GOT3 (cell line): Measurements from ENCODE around the gene NINJ2.
A peak's percentile ranks its signal among the peaks of the same experiment; 100 is the strongest.

Source experiments
- DNase-seq: peaks from one replicate; lab custom pipeline; 2025; ENCODE audit warnings: mixed read lengths; lab: John Stamatoyannopoulos, UW

The NINJ2 gene

DNA sequence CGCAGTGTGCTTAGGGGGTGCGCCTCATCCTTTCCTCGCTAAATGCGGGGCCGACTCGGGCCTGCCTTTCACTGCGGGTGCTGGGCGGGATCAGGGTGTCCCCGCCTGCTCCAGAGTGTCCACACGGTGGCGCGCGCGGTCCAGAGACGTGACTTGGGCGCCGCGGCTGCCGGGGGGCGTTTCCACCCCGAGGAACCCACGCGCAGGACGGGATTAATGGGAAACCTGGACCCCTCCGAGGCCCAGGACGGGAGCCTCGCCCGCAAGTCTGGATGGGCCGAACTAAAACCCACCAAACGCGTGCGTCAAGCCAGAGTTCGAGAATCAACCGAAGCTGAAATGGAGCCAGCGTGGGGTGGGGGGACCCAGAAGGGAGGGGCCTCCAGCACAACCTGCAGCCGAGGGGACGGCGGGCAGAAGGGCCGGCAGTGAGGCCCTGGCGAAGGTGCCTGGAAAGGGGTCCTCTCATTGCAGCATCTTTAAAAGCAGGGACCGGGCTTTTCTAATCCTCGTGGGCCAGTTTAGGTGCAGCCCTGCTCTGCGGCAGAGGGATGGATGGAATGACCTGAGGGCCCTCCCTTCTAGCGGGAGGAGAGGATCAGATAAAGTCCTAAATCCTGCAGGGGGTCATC lies 93.3 kb downstream of the NINJ2 start:
- peak; percentile 66 for DNase-seq

DNA sequence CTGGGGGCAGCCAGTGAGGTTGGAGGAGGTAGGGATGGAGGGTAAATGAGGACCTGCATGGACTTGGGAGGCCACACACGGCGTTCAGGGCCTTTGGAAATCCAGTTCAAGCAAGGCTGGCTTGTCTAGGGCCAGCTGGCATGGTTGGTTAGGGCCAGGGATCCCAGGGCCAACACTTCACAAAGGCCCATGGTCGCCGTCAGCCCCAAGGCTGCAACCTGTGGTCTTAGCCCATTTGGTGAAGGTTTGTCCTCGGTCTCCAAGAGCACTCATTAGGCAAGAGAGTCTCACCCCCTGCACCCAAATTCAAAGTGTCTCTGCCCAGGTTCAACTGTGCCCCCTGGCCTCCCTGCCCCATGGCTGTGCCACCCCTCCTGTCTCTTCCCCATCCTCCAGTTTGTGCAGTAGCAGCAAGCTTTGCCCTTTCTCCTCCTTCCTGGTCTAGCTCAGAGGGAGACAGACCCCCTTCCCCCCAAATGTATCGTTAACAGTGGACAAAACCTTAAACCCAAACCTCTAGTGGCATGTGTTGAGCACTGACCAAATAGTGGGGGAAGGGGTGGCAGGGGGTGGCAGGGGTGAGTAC lies 94.1 kb downstream of the NINJ2 start:
- DNase-seq = no peak

DNA sequence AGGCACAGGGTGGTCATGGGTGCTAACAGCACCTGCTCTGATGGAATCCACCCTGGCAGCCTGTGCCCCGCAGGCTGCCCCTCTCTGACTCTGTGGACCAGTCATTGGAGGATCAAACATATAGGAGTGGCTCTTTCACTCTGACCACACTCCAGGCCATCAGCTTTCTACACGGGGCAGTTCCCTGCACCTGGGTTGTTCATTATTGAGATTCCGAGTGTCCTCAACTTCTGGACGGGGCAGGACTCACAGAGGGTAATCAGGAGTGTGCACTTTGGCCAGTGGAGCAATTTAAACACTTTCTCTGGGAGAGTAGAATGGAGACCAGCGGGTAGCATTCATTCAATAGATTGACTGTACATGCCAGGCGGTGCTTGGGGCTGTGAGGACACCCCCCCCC lies 94.8 kb downstream of the NINJ2 start:
- no peak for DNase-seq

DNA sequence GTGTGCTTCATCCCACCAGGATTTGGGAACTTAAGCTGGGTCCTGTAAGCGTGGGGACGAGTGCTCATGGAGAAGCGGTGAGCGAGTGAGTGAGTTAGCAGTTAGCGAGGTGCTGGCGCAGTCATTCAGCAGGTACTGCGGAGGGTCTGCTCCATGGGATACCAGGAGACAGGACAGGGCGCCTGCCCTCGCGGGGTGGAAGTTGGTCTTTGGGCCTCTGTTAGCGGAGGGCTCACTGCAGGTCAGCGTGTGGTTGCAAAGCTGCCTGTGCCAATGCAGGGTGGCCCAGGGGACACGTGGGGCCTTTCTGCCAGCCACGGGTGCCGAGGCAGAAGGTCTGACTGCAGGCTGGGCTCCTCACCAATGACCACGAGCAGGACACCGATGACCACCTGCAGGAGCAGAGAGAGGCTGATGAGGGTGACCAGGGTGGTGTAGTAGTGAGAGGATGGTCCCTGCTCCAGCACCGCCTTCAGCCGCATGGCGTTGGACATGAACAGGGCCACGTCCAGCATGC lies 97.6 kb downstream of the NINJ2 start:
- no peak for DNase-seq

DNA sequence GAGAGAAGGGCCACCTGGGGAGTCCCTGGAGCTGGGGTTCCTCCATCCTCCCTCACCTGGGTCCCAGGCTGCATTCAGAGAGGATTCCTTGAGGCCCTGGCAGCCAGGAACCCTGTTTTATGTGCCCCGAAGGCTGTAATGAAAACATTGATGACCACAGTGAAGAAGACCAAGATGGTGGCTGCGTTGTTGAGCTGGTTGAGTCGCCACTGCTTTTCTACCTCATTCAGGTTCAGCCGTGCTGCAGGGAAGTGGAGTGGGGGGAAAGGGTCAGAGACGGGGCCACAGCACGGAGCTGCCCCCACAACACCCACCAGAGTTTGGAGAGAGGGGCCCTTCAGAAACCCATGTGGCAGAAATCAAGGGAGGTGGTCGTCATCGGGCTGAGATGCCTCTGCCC lies 98.1 kb downstream of the NINJ2 start:
- no peak for DNase-seq

DNA sequence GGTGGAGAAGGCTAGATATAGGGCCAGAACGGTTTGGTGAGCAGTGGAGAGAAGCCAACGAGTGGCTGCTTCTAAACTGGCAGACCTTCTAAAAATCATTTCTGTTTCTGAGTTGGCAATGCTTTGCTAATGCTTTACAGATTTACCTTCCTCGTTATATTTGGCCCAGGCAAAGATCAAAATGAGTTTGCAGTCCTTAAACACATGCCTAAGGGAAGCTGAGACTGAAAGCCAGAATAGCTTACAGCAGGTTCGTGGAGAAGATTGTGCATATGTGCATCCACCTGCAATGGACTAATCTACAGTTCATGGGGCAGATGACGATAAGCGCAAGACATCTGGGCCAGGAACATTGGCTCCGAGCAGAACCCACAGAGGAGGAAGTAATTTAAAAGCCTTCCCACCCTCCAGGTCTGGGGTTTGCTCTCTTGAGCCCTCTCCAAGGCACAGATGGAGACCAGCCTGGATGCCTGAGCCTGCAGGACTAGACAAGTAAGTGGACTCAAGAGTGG lies 99.4 kb downstream of the NINJ2 start:
- DNase-seq = no peak

DNA sequence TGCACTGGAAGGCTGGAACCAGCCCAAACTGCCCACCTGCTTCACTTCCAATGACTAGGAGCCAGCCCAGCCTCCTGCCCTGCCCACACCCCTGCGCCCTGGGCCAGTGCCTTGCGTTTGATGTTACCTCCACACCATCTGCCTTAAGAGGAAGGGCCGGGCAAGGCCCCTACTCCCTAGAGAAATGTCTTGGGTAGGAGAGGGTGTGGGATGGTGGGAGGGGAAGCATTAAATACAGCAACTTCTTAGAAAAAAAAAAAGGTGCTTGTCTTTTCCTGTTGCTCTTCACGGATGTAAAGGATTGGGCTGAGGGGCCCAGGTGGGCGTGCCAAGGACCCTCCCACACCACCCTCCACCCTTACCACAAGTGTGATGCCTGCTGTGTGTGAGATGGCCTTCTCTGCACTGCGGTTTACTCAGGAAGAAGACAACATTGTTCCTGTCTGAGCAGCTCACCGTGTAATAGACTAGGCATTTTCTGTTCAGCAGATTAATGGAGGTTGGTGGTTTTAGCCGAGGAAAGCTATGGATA lies 99.9 kb downstream of the NINJ2 start:
- no peak for DNase-seq

DNA sequence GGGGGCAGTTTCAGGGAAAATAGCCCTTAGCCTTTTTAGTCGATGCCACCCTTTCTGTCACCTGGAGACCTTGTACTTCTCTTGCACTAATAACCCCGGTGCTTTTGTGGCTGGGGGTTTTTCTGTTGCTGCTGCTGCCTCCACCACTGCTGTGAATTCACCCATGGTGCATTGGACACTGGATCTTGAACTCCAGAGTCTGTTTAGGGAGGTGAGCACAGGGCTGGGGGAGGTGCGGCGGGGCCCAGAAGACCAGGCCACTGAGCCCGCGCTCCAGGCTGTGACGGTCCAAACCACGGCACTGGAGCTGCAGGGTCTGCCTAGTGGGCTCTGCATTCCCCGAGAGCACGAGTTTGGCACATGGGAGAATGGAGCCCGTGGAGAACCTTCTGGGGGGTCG lies 100.6 kb downstream of the NINJ2 start:
- DNase-seq = no peak

DNA sequence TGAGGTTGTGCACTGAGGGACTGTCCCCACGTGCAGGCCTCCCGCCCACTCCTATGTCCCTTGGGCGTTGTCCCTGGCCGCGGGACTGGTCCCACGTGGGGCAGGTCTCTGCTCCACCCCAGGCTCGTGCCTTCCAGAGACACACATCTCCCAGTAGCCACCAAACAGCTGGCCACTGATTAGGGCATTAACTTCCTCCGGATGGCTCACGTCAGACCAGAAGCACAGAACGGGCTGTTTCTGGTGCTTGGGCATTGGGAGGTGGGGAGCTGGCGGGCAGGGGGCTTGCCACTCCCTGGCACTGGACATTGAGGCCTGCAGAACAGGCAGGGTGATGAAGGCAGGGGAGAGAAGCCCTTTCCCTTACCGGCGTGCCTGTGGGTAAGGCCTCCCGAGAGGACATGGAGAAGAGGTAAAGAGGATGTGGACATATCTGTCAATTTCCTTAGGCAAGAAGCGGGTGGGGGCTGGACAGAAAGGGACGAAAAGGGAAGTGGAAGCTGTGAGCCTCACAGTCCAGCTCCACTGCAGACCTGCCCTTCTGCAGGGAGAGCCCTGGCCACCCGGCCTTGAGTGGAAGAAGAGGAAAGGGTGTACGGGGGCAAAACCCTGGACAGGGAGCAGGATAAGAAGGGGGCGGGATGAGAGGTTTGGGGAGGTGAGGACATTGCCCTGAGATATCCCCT lies 101.2 kb downstream of the NINJ2 start:
- DNase-seq = no peak

DNA sequence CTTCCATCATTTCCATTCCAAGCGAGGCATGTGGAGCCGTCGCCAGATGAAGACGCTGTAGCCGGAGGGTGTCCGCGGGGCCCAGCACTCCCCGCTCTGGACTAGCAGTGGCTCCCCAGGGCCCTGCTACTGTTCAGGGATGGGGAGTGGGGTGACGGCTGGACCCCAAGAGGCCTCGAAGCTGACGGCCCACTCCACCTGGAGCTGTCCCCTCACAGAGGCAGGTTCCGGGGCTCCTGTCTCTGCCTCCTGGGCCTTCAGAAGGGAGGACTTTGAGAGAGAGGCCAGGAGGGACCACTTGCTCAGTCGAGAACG lies 101.9 kb downstream of the NINJ2 start:
- DNase-seq = no peak

DNA sequence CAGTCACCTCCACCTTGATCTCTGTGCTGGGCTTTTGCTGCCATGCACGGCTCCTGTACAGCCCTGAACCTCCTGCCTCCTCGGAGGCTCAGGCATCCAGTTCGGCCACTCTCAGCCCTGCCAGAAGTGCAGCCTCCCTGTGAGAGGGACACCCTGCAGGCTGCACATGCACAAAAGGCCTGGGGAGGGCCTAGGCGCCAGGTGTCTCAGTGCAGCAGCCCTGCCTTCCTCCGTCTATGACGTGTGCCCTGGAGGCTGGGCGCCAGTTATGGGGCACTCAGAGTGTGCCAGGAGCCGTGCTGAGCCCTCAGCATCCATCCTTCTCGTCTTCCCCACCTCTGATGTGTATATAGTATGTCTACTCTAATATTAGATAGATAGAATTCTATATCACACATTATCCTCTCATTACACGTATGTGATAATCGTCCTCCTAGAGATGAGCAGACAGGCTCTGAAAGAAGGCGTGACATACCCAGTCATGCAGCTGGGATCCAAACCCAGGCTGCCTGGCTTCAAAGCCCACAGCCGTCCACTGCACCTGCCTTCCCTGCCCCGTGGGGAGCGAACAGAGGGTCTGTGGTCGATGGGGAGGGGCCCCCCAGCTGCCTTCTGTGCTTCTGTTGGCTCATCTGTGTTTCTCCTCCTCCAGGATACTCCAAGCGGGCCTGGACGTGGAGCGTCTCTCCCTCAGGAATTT lies 102.4 kb downstream of the NINJ2 start:
- DNase-seq = no peak

DNA sequence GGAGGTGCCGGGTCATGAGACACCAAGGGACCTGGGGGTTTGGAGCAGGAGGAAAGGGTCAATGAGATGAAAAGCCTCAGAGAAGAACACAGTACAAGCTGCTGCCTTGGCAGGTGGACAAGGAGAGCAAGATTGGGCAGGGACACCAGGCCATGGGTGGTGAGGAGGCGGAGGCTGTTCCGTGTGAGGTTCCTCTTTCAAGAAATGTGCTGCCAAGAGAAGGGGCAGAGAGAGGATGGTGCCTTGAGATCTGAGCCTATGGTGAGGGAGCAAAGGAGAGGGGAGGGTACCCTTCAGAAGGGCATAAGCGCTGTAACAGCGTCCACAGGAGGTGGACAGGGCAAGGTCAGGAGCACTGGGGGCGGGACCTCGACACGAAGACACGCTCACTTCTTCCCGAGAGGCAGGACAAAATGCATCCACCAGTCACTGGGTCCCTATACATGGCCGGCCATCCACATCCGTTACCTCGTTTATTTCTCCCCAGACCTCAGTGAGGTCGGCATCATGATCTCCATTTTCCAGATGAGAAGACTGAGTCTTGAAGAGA lies 103.3 kb downstream of the NINJ2 start:
- no peak for DNase-seq

DNA sequence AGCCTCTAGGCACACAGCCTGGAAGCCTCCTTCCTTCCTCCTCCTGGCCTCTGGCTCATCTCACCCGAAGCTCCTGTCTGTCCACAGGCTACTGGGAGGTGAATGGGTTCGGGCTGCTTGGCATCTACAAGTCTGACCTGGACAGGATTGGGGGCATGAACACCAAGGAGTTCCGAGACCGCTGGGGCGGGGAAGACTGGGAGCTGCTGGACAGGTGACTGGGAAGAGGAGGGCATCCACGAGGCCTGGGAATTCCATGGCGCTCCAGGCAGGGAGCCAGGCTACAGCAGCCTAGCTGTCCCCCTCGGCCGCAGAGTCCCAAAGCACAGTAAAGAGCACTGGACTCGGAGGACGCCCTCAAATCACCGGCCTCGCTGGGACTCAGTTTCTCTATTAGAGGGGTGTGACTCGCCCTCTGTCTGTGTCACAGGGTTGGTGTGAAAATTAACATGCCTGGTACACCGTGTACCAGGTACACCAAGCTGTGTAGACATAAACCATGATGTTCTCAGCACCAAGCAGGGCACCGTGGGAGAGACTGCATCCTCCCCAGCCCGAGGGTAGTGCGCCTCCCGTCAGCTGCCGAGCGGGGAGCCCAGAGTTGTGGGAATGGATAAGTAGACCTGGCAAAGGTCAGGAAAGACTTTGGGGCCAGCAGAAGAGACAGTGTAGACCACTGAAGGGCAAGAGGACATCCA lies 103.9 kb downstream of the NINJ2 start:
- no peak for DNase-seq

DNA sequence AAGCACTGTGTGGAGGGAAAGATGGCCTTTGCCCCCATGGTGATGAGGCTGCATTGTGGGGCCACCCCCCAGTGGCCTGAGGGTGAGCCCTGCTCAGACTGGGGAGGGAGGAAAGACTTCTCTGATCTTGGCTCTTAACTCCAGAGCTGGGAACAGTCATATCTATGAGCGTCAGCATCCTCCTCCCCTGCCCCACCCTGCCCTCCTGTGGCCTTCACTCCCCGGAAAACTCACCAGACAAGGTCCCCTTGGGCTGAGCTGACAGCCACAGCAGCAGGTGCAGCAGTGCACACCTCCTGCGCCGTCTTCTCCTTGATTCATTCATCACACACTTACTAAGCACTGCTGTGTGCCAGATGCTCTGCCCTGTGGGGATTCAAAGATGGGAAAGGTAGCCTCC lies 104.7 kb downstream of the NINJ2 start:
- no peak for DNase-seq

DNA sequence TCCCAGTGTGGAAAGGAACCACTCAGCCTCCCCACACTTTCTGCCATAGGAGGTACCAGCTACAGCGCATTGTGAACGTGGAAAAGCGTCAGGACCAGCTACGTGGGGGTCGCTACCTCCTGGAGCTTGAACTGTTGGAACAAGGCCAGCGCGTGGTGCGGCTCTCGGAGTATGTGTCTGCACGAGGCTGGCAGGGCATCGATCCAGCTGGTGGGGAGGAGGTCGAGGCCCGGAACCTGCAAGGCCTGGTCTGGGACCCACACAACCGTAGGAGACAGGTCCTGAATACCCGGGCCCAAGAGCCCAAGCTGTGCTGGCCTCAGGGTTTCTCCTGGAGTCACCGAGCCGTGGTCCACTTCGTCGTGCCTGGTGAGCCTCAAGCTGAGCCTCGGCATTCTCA lies 106.7 kb downstream of the NINJ2 start:
- no peak for DNase-seq

DNA sequence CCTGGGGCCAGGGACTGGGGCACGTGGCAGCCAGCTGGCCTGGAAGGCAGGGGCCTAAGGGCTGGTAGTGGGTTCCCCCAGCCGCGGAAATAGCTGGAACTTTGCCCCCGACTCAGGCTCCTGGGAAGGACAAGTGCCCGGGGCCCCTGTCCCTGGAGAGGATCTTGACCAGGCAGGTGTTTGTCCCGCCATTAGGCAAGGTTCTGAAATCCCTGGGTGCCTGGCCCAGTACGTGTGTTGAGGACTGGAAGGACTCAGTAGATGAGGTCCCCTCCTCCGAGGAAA lies 109.3 kb downstream of the NINJ2 start:
- no peak for DNase-seq

DNA sequence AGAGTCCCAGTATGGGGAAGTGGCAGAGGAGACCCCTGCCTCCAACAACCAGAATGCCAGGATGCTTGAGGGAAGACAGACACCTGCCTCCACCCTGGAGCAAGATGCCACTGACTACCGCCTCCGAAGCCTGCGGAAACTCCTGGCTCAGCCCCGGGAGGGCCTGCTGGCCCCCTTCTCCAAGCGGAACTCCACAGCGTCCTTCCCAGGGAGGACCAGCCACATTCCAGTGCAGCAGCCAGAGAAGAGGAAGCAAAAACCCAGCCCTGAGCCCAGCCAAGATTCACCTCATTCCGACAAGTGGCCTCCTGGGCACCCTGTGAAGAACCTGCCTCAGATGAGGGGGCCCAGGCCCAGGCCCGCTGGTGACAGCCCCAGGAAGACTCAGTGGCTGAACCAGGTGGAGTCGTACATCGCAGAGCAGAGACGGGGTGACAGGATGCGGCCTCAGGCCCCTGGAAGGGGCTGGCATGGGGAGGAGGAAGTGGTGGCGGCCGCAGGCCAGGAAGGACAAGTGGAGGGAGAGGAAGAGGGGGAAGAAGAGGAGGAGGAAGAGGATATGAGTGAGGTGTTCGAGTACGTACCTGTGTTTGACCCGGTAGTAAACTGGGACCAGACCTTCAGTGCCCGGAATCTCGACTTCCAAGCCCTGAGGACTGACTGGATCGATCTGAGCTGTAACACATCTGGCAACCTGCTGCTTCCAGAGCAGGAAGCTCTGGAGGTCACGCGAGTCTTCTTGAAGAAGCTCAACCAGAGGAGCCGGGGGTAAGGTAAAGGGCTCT lies 109.8 kb downstream of the NINJ2 start:
- no peak for DNase-seq

DNA sequence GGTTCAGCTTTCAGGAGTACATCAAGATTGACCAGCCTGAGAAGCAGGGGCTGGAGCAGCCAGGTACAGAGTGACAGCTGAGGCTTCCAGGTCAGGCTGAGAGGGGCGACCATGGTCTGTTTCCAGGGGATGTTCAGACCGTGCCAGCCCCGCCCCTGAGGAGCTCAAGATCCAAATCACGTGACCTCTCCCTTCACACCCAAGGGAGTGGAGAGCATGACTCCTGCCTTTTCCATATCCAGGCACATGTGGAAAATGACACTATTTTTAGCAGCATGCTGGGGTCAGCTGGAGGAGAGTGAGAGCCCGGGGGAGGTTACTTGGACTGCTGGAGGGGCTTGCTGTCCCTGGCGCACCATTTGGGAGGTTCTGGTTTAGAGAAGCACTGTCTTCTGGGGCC lies 110.8 kb downstream of the NINJ2 start:
- no peak for DNase-seq

DNA sequence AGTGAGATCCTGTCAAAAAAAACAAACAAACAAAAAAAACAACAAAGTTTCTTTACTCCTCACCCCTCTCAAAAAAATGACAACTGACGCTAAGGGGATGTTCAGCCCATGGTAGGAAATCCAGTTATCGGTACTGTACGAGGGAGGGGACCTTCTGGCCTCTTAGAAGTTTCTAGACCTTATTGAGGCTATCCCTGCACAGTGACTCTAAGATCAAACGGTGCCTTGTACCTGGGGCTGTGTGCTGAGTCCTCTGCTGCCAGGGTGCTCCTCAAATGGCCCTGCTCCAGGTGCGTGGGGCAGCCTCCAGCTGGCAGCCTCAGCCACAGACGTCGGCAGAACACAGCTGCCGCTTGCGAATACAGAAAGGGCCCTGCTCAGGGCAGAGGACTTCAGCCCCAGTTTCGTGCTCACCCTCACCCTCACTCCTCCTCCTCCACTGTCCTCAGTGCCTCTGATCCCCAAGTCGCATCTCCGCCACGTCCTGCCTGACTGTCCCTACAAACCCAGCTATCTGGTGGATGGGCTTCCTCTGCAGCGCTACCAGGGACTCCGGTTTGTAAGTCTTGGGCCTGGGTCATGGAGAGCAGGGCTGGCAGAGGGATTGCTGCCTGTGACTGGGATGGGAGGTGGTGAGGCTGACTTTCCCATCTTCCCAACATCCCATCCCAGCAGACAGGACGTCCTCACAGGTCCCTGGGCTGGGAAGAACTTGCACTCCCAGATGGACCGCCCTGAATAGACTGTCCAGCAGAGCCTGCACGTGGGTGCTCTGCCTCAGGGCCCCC lies 112.6 kb downstream of the NINJ2 start:
- DNase-seq = no peak

DNA sequence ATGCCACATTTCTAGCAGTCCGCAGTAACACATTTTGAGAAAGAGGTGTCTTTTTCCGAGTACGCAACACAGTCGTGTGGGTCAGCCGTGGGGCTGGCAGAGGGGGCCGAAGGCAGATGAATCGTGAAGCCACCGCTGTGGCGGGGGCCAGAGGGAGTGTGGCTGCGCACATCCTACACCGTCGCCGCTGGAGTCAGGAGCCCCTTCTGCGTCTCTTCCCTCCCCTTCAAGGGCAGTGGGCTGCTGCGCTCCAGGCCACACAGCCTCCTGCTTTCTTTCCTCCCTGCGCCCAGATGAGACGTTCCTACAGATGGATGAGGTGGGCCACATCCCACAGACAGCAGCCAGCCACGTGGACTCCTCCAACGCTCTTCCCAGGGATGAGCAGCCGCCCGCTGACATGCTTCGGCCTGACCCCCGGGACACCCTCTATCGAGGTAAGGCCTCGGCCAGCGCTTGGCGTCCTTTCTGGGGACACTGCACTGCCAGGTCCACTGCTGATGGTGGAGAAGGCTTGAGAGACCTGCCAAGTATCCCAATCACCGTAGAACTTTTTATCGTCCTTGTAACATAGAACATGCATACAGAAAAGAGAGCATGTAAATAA lies 113.7 kb downstream of the NINJ2 start:
- DNase-seq = no peak
